SJCRH30 (cell line): ENCODE measurements around the gene TM9SF4. TPM values are rescaled to one million over a fixed set of nuclear protein-coding genes. Genes with fewer than 3 reads are reported as not detected.

Source experiments
- DNase-seq, 2 experiments: peaks; one replicate each; pipeline ENCODE4 v3.0.0-alpha.2; 2015 to 2020
- H3K27ac ChIP-seq: fragments of 250-450 bp; sonication (Bioruptor Pico); 2 replicates; pipeline ENCODE4 v1.5.1; 2020; ENCODE audit warnings: mild to moderate bottlenecking, moderate library complexity
- H3K27me3 ChIP-seq: fragments of 250-450 bp; sonication (Bioruptor Pico); 2 replicates; pipeline ENCODE4 v1.5.1; 2020; ENCODE audit warnings: mild to moderate bottlenecking, moderate library complexity
- H3K36me3 ChIP-seq: fragments of 250-450 bp; sonication (Bioruptor Pico); 2 replicates; pipeline ENCODE4 v1.5.1; 2020; ENCODE audit warnings: mild to moderate bottlenecking, moderate library complexity
- H3K4me1 ChIP-seq: fragments of 250-450 bp; sonication (Bioruptor Pico); 2 replicates; pipeline ENCODE4 v1.5.1; 2020; ENCODE audit warnings: mild to moderate bottlenecking, moderate library complexity
- H3K4me3 ChIP-seq: fragments of 250-450 bp; sonication (Bioruptor Pico); 2 replicates; pipeline ENCODE4 v1.5.1; 2020; ENCODE audit warnings: mild to moderate bottlenecking, moderate library complexity
- H3K9me3 ChIP-seq: fragments of 250-450 bp; sonication (Bioruptor Pico); replicated peaks from 2 replicates; pipeline ENCODE4 v1.5.1; 2020; ENCODE audit warnings: mild to moderate bottlenecking, moderate library complexity
- total RNA-seq: library from RNA; depleted of rRNA; stranded (reverse); fragments of >200 nt; shearing (Covaris generic); gene quantifications from 2 replicates; pipeline ENCODE4 v1.2.3, GENCODE V29; 2014; rRNA removed

The TM9SF4 gene, protein sequence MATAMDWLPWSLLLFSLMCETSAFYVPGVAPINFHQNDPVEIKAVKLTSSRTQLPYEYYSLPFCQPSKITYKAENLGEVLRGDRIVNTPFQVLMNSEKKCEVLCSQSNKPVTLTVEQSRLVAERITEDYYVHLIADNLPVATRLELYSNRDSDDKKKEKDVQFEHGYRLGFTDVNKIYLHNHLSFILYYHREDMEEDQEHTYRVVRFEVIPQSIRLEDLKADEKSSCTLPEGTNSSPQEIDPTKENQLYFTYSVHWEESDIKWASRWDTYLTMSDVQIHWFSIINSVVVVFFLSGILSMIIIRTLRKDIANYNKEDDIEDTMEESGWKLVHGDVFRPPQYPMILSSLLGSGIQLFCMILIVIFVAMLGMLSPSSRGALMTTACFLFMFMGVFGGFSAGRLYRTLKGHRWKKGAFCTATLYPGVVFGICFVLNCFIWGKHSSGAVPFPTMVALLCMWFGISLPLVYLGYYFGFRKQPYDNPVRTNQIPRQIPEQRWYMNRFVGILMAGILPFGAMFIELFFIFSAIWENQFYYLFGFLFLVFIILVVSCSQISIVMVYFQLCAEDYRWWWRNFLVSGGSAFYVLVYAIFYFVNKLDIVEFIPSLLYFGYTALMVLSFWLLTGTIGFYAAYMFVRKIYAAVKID
- 40.0 and 42.6 TPM in 2 replicates for total RNA-seq

DNA sequence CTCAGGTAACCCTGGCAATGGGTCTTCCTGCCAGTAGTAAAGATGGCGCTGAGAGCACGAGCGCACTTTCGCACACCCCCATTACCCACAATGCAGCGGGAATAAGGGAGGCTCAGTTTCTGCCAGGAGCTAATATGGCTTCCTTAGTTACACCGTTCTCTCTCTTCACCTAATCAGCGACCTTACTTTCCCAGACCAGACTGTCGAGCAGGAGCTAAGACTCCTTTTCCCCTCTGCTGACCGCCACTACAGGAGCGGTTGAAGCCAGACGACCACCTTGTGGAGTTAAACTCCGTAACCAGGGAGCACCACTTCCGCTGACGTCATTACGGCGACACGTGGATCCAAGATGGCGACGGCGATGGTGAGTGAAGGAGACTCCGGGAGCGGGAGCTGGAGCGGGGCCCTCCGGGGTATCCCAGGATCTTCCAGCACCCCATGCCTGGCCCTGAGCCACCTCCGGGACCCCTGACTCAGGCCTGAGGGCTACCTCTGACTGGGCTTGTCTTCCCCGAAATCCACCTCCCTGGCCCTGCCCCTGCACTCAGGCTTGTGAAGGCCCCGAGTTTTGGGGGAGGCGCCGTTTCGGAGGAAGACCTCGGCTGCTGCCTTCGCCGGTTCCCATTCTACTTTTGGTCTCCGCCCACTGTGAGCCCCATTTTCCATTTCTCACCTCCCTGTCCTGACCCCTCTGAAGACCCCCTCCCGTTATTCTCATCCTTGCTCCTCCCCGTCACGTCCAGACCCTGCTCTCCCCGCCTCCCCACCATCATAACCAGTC lies at the start of gene TM9SF4:
Gene TM9SF4 (plus strand): TSS at position 323 of the 781 bp plus-strand sequence. CDS start 27 bp downstream, at position 350.
- peak; percentile 97 to 99 for DNase-seq
- peak within 1 kb of the TSS; percentile 99 for H3K27ac ChIP-seq
- peak within 1 kb of the TSS; percentile 94 for H3K4me3 ChIP-seq
- no peaks in the 10 kb centered on the region for H3K27me3 ChIP-seq
- no peaks in the 10 kb centered on the region for H3K9me3 ChIP-seq
- no peaks in the 10 kb centered on the region for H3K36me3 ChIP-seq
- H3K4me1 ChIP-seq: peaks cover 3% of the 10 kb centered on the region; the same call in 1 of the 2 replicates

DNA sequence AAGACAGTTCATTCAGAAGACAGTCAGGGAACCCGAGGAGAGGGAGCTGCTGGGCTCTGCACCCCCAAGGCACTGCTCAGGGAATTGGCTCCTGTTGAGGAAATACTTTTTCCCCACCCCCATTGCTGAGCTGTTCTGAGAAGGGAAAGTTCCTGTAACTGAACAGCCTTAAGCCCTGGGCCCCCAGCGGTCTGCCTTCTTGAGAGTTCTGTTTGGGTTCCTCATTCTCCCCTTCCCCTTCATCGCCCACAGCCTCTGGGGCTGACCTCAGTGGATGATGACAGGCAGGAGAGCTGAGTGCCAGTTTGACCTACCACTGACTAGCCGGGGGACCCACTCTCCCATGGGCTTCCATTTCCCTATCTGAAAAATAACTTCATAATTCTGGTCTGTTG lies 46.7 kb upstream of the TM9SF4 start:
- H3K27me3 ChIP-seq: peaks cover 12% of the 10 kb centered on the region
- no peak overlapping the region for H3K4me3 ChIP-seq
- no peak overlapping the region for H3K27ac ChIP-seq

DNA sequence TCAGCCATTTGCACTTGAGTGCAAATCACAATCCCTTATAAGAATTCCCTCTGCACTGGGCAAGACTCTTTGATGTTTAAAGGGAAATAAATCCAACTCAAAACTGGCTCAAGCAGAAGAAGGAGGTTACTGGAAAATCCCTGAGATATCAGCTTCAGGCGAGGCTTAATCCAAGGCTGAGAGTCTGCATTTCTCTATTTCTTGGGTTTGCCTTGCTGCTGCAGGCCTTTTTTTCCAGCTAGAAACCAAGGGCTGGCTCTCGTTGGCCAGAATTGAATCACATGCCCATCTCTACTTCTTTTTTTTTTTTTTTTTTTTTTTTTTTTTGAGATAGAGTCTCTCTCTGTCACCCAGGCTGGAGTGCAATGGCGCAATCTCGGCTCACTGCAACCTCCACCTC lies 45.8 kb upstream of the TM9SF4 start:
- peaks cover 10% of the 10 kb centered on the region for H3K27me3 ChIP-seq
- DNase-seq: no peak
- no peaks in the 10 kb centered on the region for H3K4me1 ChIP-seq
- H3K9me3 ChIP-seq: no peaks in the 10 kb centered on the region
- H3K36me3 ChIP-seq: no peaks in the 10 kb centered on the region
- H3K4me3 ChIP-seq: no peak overlapping the region
- H3K27ac ChIP-seq: no peak overlapping the region

More for the DNA sequence above, 46.7 kb upstream of the TM9SF4 start:
- no peak for DNase-seq
- Histone ChIP-seq H3K4me1 (no peaks in the 10 kb centered on the region), H3K9me3 (no peaks in the 10 kb centered on the region), H3K36me3 (no peaks in the 10 kb centered on the region)

DNA sequence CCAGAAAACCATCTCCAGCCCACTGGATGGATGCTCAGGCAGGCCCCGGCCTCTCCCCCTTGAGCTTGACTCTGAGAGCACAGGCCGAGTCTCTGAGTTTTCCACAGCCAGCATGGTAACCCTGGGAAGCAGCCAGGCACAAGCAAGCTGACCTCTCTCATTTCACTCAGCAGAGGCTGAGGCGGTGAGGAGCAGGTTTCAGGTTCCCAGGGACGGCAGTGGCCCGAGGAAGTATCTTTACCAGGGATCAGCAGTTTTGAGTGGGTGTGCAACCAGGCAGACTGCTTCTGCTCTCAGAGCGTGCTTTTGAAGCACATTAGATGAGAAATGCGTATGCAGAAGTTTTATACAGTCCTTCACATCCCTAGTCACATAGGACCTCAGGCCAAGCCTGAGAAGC lies 44.8 kb upstream of the TM9SF4 start:
- no peak for DNase-seq
- H3K9me3 ChIP-seq: no peaks in the 10 kb centered on the region
- peaks cover 10% of the 10 kb centered on the region for H3K27me3 ChIP-seq
- no peaks in the 10 kb centered on the region; the same call in 1 of the 2 replicates for H3K4me1 ChIP-seq
- H3K4me3 ChIP-seq: no peak overlapping the region
- H3K27ac ChIP-seq: no peak overlapping the region
- no peaks in the 10 kb centered on the region for H3K36me3 ChIP-seq

DNA sequence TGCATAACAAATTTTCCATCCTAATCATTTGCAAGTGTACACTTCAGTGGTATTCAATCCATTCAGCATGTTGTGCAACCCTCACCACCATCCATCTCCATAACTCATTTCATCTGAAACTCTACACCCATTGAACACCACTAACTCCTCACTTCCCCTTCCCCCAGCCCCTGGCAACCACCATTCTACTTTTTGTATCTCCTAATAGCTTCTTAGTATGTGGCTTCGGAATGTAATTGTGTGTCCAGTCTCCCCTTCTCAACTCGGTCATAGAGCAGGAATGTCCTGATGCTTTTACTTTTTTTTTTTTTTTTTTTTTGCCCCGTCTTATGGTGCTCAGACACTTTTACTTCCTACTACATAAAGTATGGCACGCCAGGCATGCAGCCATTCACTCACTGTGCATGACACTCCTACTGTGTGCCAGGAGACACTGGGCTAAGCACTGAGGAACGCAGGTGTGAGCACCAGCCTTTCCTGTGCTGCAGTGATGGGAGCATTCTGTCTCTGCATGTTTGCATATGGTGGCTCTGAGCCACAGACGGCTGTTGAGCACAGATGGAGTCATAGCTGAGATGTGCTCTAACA lies 42.2 kb upstream of the TM9SF4 start:
- Histone ChIP-seq H3K4me1 (peaks cover 14% of the 10 kb centered on the region), H3K4me3 (no peak overlapping the region), H3K27me3 (peaks cover 2% of the 10 kb centered on the region), H3K27ac (no peak overlapping the region), H3K9me3 (no peaks in the 10 kb centered on the region), H3K36me3 (no peaks in the 10 kb centered on the region)
- no peak for DNase-seq

DNA sequence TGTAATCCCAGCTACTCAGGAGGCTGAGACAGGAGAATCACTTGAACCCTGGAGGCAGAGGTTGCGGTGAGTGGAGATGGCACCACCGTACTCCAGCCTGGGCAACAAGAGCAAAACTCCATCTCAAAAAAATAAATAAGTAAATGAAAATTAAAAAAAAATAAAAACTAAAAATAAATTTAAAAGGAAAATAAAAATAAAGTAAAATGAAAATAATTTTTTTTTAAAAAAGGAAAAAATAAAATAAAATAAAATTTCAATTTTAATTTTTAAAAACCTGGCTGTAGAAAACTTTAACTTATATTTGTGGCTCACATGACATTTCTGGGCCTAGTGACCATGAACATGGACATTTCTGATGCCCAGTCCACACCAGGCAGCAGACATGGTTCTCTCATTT lies 41.3 kb upstream of the TM9SF4 start:
- H3K9me3 ChIP-seq: no peaks in the 10 kb centered on the region
- H3K4me1 ChIP-seq: peaks cover 22% of the 10 kb centered on the region
- no peaks in the 10 kb centered on the region for H3K36me3 ChIP-seq
- no peak overlapping the region for H3K4me3 ChIP-seq
- no peak overlapping the region for H3K27ac ChIP-seq
- peaks cover 2% of the 10 kb centered on the region; the same call in 1 of the 2 replicates for H3K27me3 ChIP-seq
- no peak for DNase-seq

DNA sequence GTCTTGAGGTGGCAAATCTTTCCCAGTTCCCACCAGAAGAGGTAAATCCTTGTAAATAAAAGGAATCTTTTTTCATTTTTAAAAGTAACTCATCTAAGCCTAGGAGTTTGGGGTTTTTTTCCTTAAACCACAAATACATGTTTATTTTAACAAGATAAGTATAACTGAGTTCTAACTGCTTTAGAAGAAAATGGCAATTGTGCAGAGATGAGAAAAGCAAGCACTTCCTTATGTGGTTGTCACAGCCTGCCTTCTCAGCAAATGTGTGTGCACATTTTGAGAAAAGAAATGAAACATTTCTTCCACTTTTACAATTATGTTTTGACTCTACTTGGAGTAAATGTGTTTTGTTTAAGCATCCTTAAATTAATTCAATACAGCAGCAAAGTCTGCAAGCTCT lies 39.8 kb upstream of the TM9SF4 start:
- H3K4me3 ChIP-seq: no peak overlapping the region

DNA sequence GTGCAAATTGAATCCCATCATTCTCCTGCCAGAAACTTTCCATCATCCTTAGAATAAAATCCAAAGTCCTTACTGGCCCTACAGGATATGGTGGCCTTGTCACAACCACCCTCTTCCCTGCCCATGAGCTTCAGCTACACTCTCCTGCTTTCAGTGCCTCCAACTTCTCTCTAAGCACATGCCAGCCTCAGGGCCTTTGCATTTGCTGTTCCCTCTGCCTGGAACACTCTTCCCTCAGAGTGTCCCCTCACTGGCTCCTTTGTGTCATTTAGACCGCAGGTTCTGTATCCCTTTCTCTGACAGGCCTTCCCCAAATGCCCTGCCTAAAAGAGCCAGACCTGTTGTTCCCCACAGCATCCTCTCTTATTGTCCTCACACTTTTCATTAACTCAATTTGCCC lies 39.2 kb upstream of the TM9SF4 start:
- no peak overlapping the region for H3K4me3 ChIP-seq
- no peak overlapping the region for H3K27ac ChIP-seq
- H3K27me3 ChIP-seq: peaks cover 2% of the 10 kb centered on the region; the same call in 1 of the 2 replicates
- no peaks in the 10 kb centered on the region for H3K9me3 ChIP-seq
- H3K36me3 ChIP-seq: no peaks in the 10 kb centered on the region
- H3K4me1 ChIP-seq: peaks cover 22% of the 10 kb centered on the region
- no peak for DNase-seq

More for the DNA sequence above, 39.8 kb upstream of the TM9SF4 start:
- Histone ChIP-seq H3K27me3 (peaks cover 2% of the 10 kb centered on the region; the same call in 1 of the 2 replicates), H3K4me1 (peaks cover 22% of the 10 kb centered on the region), H3K36me3 (no peaks in the 10 kb centered on the region), H3K9me3 (no peaks in the 10 kb centered on the region), H3K27ac (no peak overlapping the region)
- no peak for DNase-seq

DNA sequence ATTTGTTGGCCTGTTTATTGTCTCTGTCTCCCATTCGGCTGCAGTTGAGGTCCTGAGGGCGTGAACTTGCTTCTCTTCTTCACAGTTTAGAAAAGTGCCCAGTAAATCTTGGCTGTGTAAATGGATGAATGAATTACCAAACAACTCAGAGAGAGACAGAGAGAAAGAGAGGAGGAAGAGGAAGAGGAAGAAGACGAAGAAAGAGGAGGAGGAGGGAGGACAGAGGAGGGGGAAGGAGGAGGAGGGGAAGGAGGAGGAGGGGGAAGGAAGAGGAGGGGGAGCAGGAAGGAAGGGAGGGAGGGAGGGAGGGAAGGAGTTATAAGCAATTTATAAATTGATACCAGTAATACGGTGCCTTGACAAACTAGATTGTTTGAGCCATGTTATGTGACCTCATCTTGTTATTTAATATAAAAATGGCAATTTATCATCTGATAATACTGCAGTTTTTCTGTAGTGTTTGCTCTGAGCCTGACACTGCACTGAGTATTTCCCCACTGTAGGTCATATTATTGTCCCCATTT lies 38.8 kb upstream of the TM9SF4 start:
- H3K4me3 ChIP-seq: no peak overlapping the region
- DNase-seq: no peak
- no peaks in the 10 kb centered on the region for H3K9me3 ChIP-seq
- no peaks in the 10 kb centered on the region for H3K36me3 ChIP-seq
- H3K27ac ChIP-seq: no peak overlapping the region
- peaks cover 22% of the 10 kb centered on the region for H3K4me1 ChIP-seq
- H3K27me3 ChIP-seq: no peaks in the 10 kb centered on the region; the same call in 1 of the 2 replicates

DNA sequence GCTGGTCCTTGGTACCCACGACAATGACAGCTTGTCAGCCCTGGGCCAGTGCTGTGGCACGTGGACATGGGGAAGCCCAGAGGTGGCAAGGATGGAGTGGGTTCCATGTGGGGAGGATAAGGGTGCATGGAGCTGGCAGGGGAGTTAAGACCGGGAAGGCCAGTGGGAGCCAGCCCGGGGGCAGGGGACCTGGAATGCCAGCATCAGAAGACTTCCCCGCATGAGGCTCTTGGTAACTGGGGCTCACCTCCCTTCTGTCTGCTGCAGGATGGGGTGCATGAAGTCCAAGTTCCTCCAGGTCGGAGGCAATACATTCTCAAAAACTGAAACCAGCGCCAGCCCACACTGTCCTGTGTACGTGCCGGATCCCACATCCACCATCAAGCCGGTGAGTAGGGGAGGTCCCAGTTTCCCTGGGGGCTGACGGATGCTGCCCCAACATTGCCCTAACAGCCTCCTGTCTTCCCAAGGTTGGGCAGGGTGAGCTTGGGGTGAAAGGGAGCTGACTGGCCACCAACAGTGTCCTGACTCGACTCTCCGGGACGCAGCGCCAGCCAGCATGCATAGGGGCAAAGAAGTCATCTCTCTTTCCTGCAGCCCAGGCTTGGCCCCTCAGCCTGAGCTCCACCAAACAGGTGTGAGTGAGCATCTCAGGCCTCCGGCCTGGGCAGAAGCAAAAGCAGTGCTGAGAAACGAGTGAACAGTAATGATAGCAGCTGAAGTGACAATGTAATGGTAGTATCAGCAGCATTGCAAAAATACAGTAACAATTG lies 37.9 kb upstream of the TM9SF4 start:
- H3K27ac ChIP-seq: peak overlapping the region; percentile 37

DNA sequence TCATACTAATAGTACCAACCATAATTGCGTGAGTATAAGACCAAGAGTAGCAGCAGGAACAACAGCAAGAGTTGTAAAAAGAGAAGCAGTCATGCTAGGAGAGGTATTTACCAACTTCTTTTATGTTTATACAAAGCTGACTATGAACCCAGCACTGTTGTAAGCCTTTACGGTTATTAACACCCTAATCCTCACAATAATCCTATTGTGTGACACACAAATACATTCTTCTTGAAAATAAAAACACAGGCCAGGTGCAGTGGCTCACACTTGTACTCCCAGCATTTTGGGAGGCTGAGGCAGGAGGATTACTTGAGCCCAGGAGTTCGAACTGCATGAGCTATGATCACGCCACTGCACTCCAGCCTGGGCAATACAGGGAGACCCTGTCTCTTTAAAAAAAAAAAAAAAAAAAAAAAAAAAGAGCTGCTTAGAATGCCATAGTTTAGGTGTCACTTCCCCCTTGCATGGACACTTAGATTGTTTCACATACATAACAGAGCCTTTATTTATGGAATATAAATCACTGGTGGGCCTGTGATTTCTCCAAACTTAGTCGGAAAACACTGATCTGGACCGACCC lies 37.3 kb upstream of the TM9SF4 start:
- H3K27me3 ChIP-seq: no peaks in the 10 kb centered on the region; the same call in 1 of the 2 replicates
- peak; percentile 51 to 72 for DNase-seq
- H3K4me3 ChIP-seq: no peak overlapping the region
- peak overlapping the region; percentile 37 for H3K27ac ChIP-seq
- no peaks in the 10 kb centered on the region for H3K9me3 ChIP-seq
- no peaks in the 10 kb centered on the region for H3K36me3 ChIP-seq
- peaks cover 22% of the 10 kb centered on the region for H3K4me1 ChIP-seq

More for the DNA sequence above, 37.9 kb upstream of the TM9SF4 start:
- Histone ChIP-seq H3K9me3 (no peaks in the 10 kb centered on the region), H3K4me3 (no peak overlapping the region), H3K27me3 (no peaks in the 10 kb centered on the region; the same call in 1 of the 2 replicates), H3K36me3 (no peaks in the 10 kb centered on the region), H3K4me1 (peaks cover 22% of the 10 kb centered on the region)
- DNase-seq: peak; percentile 63 to 76

DNA sequence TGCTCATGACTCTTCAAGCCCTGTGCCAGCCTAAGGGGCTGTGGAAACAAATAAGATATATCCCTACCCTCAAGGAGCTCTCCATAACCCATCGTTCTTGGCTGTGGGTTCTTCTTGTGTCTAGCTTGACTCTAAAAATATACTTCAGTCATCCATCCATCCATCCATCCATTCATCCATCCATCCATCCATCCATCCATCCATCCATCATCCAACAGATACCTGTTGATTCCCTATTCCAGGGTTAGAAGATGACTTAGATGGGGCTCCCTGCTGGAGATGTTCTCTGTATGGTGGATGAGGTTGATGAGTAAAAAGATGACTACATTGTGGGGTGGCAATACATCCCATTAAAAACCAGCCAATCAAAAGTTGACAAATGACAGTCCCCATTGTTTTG lies 34.0 kb upstream of the TM9SF4 start:
- Histone ChIP-seq H3K27me3 (0 out of 2 replicates have a peak, but pooled peaks cover 2% of the 10 kb centered on the region), H3K27ac (no peak overlapping the region), H3K36me3 (no peaks in the 10 kb centered on the region), H3K4me3 (no peak overlapping the region), H3K9me3 (no peaks in the 10 kb centered on the region), H3K4me1 (peaks cover 22% of the 10 kb centered on the region)
- no peak for DNase-seq

DNA sequence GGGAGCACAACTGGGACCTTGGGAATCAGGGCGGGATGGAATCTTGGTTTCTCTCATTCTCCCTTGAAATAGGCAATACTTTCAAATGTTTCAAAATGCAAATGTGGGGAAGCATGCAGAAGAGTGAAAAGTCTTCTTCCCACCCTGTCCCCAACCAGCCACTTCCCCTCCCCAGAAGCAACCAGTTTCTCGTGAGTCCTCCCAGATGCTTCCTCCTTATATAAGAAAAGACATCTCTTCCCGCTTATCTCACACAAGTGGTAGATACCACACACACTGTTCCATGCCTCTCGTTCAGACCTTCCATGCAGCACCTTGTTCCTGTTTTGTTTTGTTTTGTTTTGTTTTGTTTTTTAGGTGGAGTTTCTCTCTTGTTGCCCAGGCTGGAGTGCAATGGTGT lies 32.3 kb upstream of the TM9SF4 start:
- Histone ChIP-seq H3K27ac (no peak overlapping the region), H3K4me1 (peaks cover 10% of the 10 kb centered on the region), H3K4me3 (no peak overlapping the region), H3K36me3 (no peaks in the 10 kb centered on the region), H3K9me3 (no peaks in the 10 kb centered on the region), H3K27me3 (0 out of 2 replicates have a peak, but pooled peaks cover 8% of the 10 kb centered on the region)
- no peak for DNase-seq
